ENCODE measurements around the gene RFT1. TPM values are rescaled to one million over a fixed set of nuclear protein-coding genes. Genes with fewer than 3 reads are reported as not detected.

RFT1 gene
- total RNA-seq, 4 donors from 2014 or later, result 2.2 to 10.3 (median 8.5) TPM

GRCh38 chr3:53160061-53160659, 29.9 kb upstream of the RFT1 start:
- no peaks in the 10 kb centered on the region for H3K36me3 ChIP-seq
- in situ Hi-C loops (cut with MboI; ENCODE audit: low pct_ligation_motif_present in 1 of 4, low pct_unique_long_range_greater_than_20kb in 1 of 4, low sequenced_read_pairs in 3 of 4) (no loop called here), intact Hi-C loops (cut with DNase I; ENCODE audit: low total_unique reads) (no loop called here)
- no peak for DNase-seq
- WGBS, 2 donors (ENCODE audit: low coverage in 1 of 2), result 25% methylated on average over 4 of the region's 4 CpGs; no CpG with 5 or more reads in 1 of the 2 donors
- peak overlapping the region; percentile 84 to 99 (median 94) for H3K4me3 ChIP-seq
- H3K4me1 ChIP-seq, result peaks cover 11 to 69% (median 56%) of the 10 kb centered on the region in 4 donors
- H3K27me3 ChIP-seq, result peaks cover 3% of the 10 kb centered on the region
- TF ChIP-seq EP300 (IDR thresholded peaks at IDR 0.05; ENCODE audit: low read depth), result no peak
- TF ChIP-seq POLR2AphosphoS5 (IDR thresholded peaks at IDR 0.05), result no peak
- TF ChIP-seq POLR2A (IDR thresholded peaks at IDR 0.05), result no peak
- TF ChIP-seq, protein P1, sequence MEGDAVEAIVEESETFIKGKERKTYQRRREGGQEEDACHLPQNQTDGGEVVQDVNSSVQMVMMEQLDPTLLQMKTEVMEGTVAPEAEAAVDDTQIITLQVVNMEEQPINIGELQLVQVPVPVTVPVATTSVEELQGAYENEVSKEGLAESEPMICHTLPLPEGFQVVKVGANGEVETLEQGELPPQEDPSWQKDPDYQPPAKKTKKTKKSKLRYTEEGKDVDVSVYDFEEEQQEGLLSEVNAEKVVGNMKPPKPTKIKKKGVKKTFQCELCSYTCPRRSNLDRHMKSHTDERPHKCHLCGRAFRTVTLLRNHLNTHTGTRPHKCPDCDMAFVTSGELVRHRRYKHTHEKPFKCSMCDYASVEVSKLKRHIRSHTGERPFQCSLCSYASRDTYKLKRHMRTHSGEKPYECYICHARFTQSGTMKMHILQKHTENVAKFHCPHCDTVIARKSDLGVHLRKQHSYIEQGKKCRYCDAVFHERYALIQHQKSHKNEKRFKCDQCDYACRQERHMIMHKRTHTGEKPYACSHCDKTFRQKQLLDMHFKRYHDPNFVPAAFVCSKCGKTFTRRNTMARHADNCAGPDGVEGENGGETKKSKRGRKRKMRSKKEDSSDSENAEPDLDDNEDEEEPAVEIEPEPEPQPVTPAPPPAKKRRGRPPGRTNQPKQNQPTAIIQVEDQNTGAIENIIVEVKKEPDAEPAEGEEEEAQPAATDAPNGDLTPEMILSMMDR (IDR thresholded peaks at IDR 0.05), result peak in 1 of 5 experiments; percentile 56
- peak overlapping the region; percentile 91 to 95 (median 94) for H3K27ac ChIP-seq
- no peaks in the 10 kb centered on the region for H3K9me3 ChIP-seq

- H3K36me3 ChIP-seq, result no peaks in the 10 kb centered on the region
- H3K27me3 ChIP-seq, result peaks cover 3% of the 10 kb centered on the region
- TF ChIP-seq, protein P1 (IDR thresholded peaks at IDR 0.05), result peak in 2 of 5 experiments; percentile 5 to 38
- peak; percentile 50 for TF ChIP-seq POLR2A (IDR thresholded peaks at IDR 0.05)
- TF ChIP-seq POLR2AphosphoS5 (IDR thresholded peaks at IDR 0.05), result peak in 2 of 3 donors; percentile 50 to 62
- TF ChIP-seq EP300 (IDR thresholded peaks at IDR 0.05; ENCODE audit: low read depth), result peak; percentile 41
- in situ Hi-C loops (cut with MboI; ENCODE audit: low pct_ligation_motif_present in 1 of 4, low pct_unique_long_range_greater_than_20kb in 1 of 4, low sequenced_read_pairs in 3 of 4) (no loop called here), intact Hi-C loops (cut with DNase I; ENCODE audit: low total_unique reads) (no loop called here)
- 40 to 55% methylated on average over 2 to 9 of the region's 9 CpGs for WGBS, 2 donors (ENCODE audit: low coverage in 1 of 2)
- H3K4me3 ChIP-seq, result peak overlapping the region in 1 of 4 donors; percentile 84
- peaks cover 18 to 77% (median 58%) of the 10 kb centered on the region in 4 donors for H3K4me1 ChIP-seq
- peak; percentile 91 for DNase-seq
- peak overlapping the region; percentile 91 to 95 (median 94) for H3K27ac ChIP-seq
- no peaks in the 10 kb centered on the region for H3K9me3 ChIP-seq
Observed at GRCh38 chr3:53159156-53160060, 29.2 kb upstream of the RFT1 start.

DNA sequence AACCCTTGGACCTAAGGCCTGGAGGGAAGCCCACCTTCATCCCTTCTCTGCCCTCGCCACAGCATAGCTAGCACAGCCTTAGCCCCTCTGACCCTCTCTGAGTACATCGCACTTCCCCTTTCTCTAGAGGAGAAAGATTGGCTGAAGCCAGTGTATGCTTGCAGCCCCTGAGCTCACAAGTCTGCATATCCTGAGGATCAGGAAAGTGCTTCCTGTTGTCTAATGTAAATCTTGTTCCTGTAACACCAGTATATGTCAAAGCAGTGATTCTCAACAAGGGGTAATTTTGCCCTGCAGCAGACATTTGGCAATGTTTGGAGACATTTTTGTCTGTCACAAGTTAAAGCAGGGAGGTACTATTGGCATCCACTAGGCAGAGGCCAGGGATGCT, 28.5 kb upstream of the RFT1 start:
- H3K4me3 ChIP-seq, result no peak overlapping the region
- no peak for DNase-seq
- H3K27me3 ChIP-seq, result peaks cover 3% of the 10 kb centered on the region
- TF ChIP-seq, protein P1 (IDR thresholded peaks at IDR 0.05), result no peak
- TF ChIP-seq POLR2AphosphoS5 (IDR thresholded peaks at IDR 0.05) (no peak), EP300 (IDR thresholded peaks at IDR 0.05; ENCODE audit: low read depth) (no peak)
- H3K27ac ChIP-seq, result peak overlapping the region; percentile 91 to 95 (median 94)
- peaks cover 20 to 83% (median 56%) of the 10 kb centered on the region in 4 donors for H3K4me1 ChIP-seq
- intact Hi-C loops (cut with DNase I; ENCODE audit: low total_unique reads) (no loop called here), in situ Hi-C loops (cut with MboI; ENCODE audit: low pct_ligation_motif_present in 1 of 4, low pct_unique_long_range_greater_than_20kb in 1 of 4, low sequenced_read_pairs in 3 of 4) (no loop called here)
- H3K9me3 ChIP-seq, result no peaks in the 10 kb centered on the region
- 81 to 83% methylated on average over 2 of the region's 2 CpGs for WGBS, 2 donors (ENCODE audit: low coverage in 1 of 2)
- H3K36me3 ChIP-seq, result no peaks in the 10 kb centered on the region

DNA sequence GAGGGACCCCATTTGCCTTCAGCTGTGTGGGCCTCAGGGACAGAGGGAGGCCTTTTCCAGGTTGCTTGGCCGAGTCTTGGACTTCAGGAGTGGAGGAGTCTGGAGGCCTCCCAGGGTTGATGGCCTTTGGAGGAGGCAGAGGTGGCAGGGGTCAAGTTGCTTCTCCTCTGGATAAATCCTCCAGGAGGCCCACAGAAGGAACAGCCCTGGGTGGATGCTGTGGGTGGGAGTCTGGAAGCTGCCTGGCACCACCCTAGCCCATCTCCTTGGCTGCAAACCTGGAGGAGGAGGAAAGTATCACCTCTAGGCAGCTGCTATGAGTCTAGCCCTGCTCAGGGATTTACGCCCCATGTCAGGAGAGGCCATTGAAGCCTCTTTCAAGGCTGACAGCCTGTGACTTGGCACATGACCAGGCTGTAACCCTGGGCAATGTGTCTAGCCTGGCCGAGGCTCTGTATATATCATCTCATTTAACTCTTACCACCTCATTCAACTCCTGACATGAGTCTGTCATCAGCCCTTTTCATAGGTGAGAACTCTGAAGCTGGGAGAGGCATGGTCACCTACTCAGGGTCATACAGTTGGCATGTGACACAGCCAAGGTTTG, 27.8 kb upstream of the RFT1 start:
- Histone ChIP-seq H3K36me3 (no peaks in the 10 kb centered on the region), H3K4me1 (peaks cover 20 to 82% (median 53%) of the 10 kb centered on the region in 4 donors), H3K27ac (peak overlapping the region; percentile 91 to 95 (median 94)), H3K9me3 (no peaks in the 10 kb centered on the region), H3K4me3 (no peak overlapping the region), H3K27me3 (peaks cover 3% of the 10 kb centered on the region)
- in situ Hi-C loops (cut with MboI; ENCODE audit: low pct_ligation_motif_present in 1 of 4, low pct_unique_long_range_greater_than_20kb in 1 of 4, low sequenced_read_pairs in 3 of 4) (no loop called here), intact Hi-C loops (cut with DNase I; ENCODE audit: low total_unique reads) (no loop called here)
- WGBS, 2 donors (ENCODE audit: low coverage in 1 of 2), result 66 to 100% methylated on average over 1 to 3 of the region's 3 CpGs
- no peak for TF ChIP-seq POLR2AphosphoS5 (IDR thresholded peaks at IDR 0.05)
- no peak for DNase-seq

All from transverse colon (tissue), 4 donors.